Measurements from ENCODE around the gene RFX5.

DNA sequence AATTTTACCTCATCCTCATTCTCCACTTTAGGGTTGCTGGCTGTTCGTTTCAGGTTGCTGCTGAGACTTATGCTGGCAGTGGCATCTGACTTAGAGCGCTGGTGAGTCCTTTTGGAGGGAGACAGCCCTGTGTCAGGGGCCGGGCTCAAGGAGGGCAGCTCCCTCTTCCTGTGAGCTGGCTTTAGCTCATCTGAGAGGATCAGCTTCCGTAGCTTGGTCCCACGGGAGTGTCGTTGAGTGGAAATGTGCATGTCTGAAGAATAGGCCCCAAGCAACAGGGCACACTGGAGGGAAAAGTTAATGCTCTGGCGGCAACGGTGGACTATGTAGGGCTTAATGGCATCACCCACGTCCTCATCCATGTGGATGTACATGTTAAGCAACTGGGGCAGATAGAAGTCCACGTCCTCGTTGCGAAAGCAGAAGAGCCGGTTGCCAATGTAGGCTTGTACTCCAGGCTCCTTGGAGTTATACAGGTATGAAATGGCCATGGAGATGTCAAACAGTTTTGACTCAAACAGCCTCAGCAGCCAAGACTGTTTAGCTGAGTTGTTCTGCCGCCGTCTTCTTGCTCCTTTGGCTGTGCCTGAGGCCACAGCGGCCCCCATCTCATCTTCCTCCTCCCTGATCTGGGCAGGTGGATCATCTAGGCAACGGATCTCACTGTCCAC, 31.4 kb downstream of the RFX5 start:
- TF ChIP-seq TAF1 (IDR thresholded peaks at IDR 0.05; ENCODE audit: borderline replicate concordance, insufficient read depth, low read length) (no peak), POLR2AphosphoS5 (IDR thresholded peaks at IDR 0.05; ENCODE audit: low read depth, low read length) (no peak), FOXP2 (optimal IDR thresholded peaks at IDR 0.05; ENCODE audit: borderline replicate concordance, extremely low read depth, extremely low read length, insufficient read depth) (no peak)
- TF ChIP-seq, protein P1, sequence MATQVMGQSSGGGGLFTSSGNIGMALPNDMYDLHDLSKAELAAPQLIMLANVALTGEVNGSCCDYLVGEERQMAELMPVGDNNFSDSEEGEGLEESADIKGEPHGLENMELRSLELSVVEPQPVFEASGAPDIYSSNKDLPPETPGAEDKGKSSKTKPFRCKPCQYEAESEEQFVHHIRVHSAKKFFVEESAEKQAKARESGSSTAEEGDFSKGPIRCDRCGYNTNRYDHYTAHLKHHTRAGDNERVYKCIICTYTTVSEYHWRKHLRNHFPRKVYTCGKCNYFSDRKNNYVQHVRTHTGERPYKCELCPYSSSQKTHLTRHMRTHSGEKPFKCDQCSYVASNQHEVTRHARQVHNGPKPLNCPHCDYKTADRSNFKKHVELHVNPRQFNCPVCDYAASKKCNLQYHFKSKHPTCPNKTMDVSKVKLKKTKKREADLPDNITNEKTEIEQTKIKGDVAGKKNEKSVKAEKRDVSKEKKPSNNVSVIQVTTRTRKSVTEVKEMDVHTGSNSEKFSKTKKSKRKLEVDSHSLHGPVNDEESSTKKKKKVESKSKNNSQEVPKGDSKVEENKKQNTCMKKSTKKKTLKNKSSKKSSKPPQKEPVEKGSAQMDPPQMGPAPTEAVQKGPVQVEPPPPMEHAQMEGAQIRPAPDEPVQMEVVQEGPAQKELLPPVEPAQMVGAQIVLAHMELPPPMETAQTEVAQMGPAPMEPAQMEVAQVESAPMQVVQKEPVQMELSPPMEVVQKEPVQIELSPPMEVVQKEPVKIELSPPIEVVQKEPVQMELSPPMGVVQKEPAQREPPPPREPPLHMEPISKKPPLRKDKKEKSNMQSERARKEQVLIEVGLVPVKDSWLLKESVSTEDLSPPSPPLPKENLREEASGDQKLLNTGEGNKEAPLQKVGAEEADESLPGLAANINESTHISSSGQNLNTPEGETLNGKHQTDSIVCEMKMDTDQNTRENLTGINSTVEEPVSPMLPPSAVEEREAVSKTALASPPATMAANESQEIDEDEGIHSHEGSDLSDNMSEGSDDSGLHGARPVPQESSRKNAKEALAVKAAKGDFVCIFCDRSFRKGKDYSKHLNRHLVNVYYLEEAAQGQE (IDR thresholded peaks at IDR 0.05; ENCODE audit: insufficient read depth in 1 of 2, low read depth in 2 of 2, low read length in 2 of 2) = no peak

Data from PFSK-1 (cell line).